Fibroblast of skin of abdomen (primary cell): ENCODE measurements around the gene UGT1A8.

Source experiments
- DNase-seq: peaks from one replicate; pipeline ENCODE4 v3.0.0-alpha.2; 2013

The UGT1A8 gene

GRCh38 chr2:233803292-233803911 is 186.0 kb downstream of the UGT1A8 start:
- no peak for DNase-seq

- no peak for DNase-seq
Observed at GRCh38 chr2:233803994-233804393, 186.6 kb downstream of the UGT1A8 start.

GRCh38 chr2:233807215-233807865 is 189.9 kb downstream of the UGT1A8 start:
- no peak for DNase-seq

GRCh38 chr2:233807966-233808935 is 190.8 kb downstream of the UGT1A8 start:
- no peak for DNase-seq

GRCh38 chr2:233810385-233810784 is 193.0 kb downstream of the UGT1A8 start:
- DNase-seq: no peak

- DNase-seq: no peak
Observed at GRCh38 chr2:233811087-233811486, 193.7 kb downstream of the UGT1A8 start.

- no peak for DNase-seq
Observed at GRCh38 chr2:233811732-233812131, 194.3 kb downstream of the UGT1A8 start.

- no peak for DNase-seq
Observed at GRCh38 chr2:233813236-233814055, 196.0 kb downstream of the UGT1A8 start.

- no peak for DNase-seq
Observed at GRCh38 chr2:233814056-233814835, 196.8 kb downstream of the UGT1A8 start.

GRCh38 chr2:233815861-233816260 is 198.4 kb downstream of the UGT1A8 start:
- DNase-seq: no peak

- DNase-seq: no peak
Observed at GRCh38 chr2:233816334-233816733, 198.9 kb downstream of the UGT1A8 start.

GRCh38 chr2:233816771-233817170 is 199.3 kb downstream of the UGT1A8 start:
- DNase-seq: no peak

- no peak for DNase-seq
Observed at GRCh38 chr2:233817361-233817911, 200.0 kb downstream of the UGT1A8 start.

GRCh38 chr2:233817995-233818638 is 200.7 kb downstream of the UGT1A8 start:
- no peak for DNase-seq

- DNase-seq: no peak
Observed at GRCh38 chr2:233818639-233819621, 201.5 kb downstream of the UGT1A8 start.

- no peak for DNase-seq
Observed at GRCh38 chr2:233819884-233820773, 202.7 kb downstream of the UGT1A8 start.

GRCh38 chr2:233820774-233821105 is 203.3 kb downstream of the UGT1A8 start:
- no peak for DNase-seq

GRCh38 chr2:233821196-233821595 is 203.8 kb downstream of the UGT1A8 start:
- no peak for DNase-seq

- DNase-seq: no peak
Observed at GRCh38 chr2:233821709-233822100, 204.3 kb downstream of the UGT1A8 start.
